Measurements from ENCODE around the gene PIGN. TPM values are rescaled to one million over a fixed set of nuclear protein-coding genes. Genes with fewer than 3 reads are reported as not detected.

Gene PIGN
- total RNA-seq, 1 experiment from 2014 or later: 30.8 TPM

DNA sequence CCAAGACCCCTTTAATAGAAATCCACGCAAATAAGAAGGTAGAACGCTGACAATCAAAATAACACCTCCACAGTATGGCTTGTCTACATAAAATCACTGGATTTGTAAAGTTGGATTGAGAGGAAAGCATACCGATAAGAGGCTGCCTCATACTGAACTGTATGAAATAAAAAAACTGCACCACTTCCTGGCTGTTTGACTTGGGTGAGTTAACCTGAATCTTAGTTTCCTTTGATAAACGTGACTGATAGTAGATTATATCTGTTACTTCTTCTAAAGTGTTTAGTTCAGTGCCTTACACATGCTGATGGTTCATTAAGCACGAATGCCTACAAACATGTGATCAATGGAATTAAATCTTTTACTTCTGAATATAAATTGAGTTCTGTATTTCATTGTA, 153.6 kb downstream of the PIGN start:
- no peak for DNase-seq (ENCODE audit: low spot score)
- in situ Hi-C loops (cut with HindIII; ENCODE audit: low sequenced_read_pairs): no loop called here

DNA sequence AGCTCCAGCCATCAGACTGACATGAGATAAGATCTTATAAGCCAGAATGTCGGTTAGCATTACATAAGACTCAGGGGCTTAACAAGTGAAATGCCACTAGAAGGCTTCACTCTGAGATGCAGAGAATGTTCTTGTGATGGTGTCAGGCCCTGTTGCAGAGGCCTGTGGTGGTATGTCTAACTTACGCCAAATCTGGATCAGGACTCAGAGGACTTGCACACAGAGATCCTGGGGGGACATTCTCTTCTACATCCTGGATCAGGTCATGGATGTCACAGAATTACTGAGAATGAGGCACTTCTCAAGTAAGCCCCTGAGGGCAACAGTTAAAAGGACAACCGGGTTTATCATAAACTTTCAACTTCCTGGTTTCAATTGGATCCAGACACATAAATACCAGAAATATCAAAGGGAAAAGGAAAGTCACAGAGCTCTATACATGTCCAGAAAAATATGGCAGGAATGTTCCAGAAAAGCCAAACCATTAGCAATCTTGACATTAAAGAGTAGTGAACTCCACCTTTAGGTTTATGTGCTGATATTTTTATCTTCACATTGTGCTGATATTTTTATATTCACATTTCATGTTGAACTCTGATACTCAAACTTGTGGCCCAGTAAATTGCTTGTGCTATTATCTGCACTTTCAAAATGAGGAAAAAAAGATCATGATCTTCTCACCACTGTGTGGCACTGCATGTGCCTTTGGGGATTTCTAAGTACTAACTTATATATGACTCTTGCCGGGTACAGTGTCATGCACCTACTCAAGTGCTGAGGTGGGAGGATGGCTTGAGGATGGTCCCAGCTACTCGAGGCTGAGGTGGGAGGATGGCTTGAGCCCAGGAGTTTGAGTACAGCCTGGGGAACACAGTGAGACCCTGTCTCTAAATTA, 156.5 kb downstream of the PIGN start:
- no peak for DNase-seq (ENCODE audit: low spot score)
- in situ Hi-C loops (cut with HindIII; ENCODE audit: low sequenced_read_pairs): no loop called here

DNA sequence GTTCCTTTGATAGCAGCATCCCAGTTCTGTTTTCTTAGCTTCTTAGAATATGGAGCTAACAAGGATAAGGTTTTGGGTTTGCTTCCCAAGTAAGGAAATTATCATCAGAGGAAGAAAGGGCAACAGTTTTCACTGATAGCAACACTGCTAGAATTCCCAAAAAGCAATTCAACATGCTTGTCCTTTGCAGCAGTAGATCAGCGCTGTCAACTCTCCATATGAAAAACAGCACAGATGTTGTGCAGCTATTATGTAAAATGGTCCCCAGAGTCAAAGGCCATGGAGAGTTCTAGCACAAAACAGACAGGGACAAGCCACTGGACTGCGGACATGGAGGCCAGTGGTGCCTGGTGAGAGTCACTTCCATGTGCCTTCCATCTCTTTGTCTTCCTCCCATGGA, 158.1 kb downstream of the PIGN start:
- in situ Hi-C loops (cut with HindIII; ENCODE audit: low sequenced_read_pairs): no loop called here
- no peak for DNase-seq (ENCODE audit: low spot score)

DNA sequence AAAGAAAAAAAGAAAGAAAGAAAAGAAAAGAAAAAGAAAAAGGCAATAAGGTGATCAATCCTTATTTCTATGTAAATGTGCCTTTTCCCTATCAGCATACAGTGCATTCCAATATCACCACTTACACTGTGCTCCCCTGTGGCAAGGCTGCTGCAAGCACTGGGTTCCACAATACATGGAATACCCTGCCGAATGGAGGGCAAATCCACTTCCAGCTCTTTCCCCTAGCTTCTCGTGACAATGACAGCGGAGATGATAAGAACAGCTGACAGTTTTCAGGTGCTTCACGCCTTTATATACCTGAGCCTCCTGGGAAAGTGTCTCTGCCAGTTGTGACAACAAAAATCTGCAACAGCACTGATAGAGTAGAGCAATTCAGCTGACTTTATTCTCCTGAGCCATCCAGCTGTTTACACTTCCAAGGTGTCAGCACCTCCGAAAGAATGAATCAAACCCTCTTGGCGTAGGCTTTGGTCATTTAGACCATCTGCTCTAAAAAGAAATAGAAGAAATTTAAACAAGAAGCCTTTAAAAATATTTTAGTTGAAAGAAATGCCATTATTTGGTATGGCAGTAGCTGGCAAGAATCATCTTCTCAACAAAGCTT, 158.8 kb downstream of the PIGN start:
- no peak for DNase-seq (ENCODE audit: low spot score)

DNA sequence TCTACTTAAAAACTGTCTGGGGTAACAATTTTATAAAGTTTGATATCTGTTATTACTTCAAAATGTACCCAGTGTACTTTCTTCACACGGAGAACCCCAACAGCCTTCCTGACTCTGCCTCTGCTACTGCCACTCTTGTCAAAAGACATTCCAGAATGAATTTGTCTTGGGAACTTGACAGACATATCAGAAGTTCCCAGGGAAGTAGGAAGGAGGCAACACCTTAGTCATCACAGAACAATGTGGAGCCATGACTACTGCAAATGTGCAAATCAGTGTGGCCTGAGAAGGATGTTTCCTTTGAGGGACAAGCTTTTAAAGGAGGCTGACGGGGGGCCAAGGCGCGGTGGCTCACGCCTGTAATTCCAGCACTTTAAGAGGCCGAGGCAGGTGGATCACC, 160.3 kb downstream of the PIGN start:
- in situ Hi-C loops (cut with HindIII; ENCODE audit: low sequenced_read_pairs): no loop called here
- DNase-seq (ENCODE audit: low spot score): no peak

More for the DNA sequence above, 158.8 kb downstream of the PIGN start:
- in situ Hi-C loops (cut with HindIII; ENCODE audit: low sequenced_read_pairs): no loop called here

DNA sequence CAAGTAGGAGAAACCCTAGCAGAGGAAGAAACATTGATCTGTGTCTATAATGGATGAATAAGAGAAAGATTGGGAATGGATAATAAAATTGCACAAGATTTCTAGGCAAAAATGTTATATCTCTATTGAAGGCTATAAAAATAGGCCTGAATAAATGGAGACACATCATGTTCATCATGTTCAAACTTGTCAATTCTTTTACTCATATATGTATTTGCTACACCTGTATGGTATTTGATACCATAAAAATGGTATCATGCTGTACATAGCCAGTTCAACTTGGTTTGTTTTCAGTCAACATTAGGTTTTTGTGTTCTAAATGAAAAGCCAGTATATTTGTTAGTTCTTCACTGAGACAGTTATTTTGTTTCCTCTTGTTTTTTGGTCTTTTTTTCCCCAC, 161.9 kb downstream of the PIGN start:
- DNase-seq (ENCODE audit: low spot score): no peak
- in situ Hi-C loops (cut with HindIII; ENCODE audit: low sequenced_read_pairs): no loop called here

DNA sequence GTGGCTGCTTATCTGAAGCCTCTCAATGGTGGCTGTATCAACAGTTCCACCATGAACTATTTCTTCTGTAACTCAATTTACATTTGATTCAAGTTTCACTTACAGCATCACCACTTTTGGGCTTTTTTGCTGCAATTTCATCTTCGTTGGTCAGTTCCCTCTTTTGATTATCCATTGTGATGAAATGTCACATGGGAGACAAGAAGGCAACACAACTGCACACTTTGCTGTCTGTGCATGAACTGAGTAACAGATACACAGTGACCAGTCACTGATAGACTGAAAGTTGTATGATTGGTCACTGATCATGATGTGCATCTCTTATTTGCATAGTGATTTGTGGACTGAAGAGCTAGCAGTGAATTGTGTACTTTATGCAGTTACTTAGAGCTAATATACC, 163.3 kb downstream of the PIGN start:
- no peak for DNase-seq (ENCODE audit: low spot score)
- in situ Hi-C loops (cut with HindIII; ENCODE audit: low sequenced_read_pairs): no loop called here

DNA sequence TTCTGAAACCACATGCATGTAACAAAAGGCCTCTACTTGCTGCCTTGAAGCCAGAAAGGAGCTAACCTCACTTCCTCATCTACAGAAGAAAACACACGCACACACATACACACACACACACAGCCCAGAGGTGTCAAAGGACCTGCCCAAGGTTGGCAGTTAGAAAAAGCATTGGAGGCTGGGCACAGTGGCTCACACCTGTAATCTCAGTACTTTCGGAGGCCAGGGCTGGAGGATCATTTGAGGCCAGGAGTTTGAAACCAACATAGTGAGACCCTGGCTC, 168.2 kb downstream of the PIGN start:
- in situ Hi-C loops (cut with HindIII; ENCODE audit: low sequenced_read_pairs): no loop called here
- DNase-seq (ENCODE audit: low spot score): no peak

DNA sequence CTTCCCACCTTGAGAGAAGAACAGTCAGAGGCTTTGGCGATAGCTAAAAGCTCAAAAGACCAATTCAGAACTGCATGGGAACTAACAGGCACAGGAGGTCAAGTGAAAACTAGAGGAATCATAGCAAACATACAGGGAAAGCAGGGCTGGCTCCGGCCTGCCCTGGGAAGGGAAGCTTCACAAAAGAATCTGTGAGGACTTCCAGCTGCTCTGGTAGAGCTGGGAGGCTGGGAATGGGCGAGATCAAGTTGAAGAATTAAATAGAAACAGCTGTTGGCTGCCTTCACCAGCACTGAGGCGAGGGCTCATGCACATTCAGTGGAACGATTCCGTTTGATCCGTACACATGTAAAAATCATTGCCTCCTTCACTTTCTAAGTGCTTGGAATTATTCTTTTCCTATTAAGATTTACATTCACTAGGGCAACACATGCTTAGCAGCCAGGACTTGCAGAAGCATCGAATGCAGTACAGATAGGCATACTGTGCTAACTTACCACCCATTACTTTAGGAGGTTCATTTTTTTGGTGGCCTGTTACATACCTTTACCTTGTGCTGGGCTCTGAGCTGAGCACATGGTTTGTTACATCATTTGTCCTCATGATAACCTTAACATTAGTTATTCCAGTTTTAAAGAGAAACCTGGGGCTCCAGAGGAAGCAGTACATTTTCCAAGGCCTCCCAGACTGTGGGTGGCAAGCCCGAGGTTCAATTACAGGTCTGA, 168.7 kb downstream of the PIGN start:
- DNase-seq (ENCODE audit: low spot score): no peak
- in situ Hi-C loops (cut with HindIII; ENCODE audit: low sequenced_read_pairs): no loop called here

DNA sequence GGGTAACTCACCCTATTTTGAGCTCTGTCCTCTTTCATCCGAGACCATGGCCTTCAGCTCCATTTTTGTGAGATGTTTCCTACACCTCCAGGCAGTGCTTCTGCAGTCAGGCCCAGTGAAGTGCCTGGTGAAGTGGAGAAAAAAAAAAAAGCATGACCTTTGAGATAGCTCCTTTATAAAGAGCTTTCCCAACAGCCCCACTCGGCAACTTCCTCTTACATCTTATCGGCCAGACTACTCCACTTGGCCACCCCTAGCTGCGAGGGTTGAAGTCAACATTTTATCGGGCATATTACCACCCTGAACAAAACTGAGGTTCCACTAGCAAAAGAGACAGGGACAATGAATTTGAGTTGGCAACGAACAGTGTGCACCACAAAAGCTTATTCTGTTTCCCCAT, 169.2 kb downstream of the PIGN start:
- DNase-seq (ENCODE audit: low spot score): no peak
- in situ Hi-C loops (cut with HindIII; ENCODE audit: low sequenced_read_pairs): no loop called here

DNA sequence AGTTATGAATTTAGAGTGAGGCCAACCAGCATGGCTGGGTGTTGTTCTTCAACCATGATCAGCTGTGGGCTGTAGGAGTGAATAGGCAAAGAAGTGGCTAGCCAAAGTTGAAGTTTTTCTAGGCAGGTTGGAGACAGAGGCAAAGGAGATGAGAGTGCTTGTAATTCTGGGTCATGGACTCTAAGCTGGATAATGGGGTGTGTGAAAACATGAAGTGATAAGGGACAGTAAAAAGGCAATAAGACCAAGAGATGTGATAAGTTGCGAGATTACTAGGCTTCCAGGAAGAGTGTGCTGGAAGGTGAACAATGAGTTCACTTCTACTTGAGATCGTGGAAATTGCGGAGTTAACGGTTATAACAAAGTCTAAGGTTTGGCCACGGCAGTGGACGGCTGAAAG, 175.4 kb downstream of the PIGN start:
- in situ Hi-C loops (cut with HindIII; ENCODE audit: low sequenced_read_pairs): no loop called here
- DNase-seq (ENCODE audit: low spot score): no peak

DNA sequence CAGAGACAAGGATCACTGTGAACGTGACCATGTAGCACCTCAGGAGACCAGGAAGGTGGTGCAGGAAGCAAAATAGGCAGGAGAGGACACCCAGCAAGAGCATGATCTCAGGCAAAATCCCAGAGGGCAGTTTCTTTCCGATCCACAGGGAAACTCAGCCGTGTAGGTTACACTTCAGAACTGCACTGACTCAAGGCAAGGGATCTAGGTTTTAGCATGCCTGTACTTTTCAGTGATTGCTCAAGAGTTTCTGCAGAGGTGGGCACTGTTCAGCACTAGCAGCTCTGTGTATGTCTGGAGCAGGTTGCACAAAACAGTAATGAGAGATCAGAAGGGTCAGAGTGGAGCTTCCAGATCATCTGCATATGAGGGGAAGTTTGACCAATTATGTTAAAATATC, 177.3 kb downstream of the PIGN start:
- in situ Hi-C loops (cut with HindIII; ENCODE audit: low sequenced_read_pairs): no loop called here
- no peak for DNase-seq (ENCODE audit: low spot score)

DNA sequence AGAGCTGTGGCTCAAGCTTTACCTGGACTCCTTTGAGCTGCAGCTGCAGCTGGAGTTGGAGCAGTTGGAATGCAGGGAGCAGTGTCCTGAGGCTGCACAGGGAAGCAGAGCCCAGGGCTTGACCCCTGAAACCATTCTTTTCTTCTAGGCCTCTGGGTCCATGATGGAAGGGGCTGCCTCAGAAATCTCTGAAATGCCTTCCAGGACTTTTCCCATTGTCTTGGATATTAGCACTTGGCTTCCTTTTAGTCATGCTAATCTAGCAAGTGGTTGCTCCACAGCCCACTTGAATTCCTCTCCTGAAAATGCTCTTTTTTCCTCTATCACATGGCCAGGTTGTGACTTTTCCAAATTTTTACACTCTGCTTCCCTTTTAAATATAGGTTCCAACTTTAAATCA, 185.5 kb downstream of the PIGN start:
- in situ Hi-C loops (cut with HindIII; ENCODE audit: low sequenced_read_pairs): no loop called here
- no peak for DNase-seq (ENCODE audit: low spot score)

DNA sequence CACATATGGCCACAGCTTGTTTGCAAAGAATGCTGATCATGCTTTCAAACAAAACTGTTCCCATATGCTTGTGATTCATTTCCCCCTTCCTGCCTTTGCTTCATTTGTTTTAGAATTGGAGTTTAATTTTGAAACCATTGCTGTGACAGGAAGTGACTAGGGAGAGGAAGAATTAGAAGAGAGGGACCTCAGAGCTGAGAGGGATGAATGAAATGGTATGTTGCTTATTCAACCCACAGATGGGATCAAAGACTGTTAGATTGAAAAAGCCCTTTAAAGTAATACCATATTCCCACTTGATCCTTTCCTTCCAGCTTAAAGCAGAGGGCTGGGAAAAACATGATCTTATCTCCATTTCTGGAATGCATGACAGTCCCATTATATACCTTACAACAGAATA, 187.9 kb downstream of the PIGN start:
- DNase-seq (ENCODE audit: low spot score): no peak
- in situ Hi-C loops (cut with HindIII; ENCODE audit: low sequenced_read_pairs): no loop called here

DNA sequence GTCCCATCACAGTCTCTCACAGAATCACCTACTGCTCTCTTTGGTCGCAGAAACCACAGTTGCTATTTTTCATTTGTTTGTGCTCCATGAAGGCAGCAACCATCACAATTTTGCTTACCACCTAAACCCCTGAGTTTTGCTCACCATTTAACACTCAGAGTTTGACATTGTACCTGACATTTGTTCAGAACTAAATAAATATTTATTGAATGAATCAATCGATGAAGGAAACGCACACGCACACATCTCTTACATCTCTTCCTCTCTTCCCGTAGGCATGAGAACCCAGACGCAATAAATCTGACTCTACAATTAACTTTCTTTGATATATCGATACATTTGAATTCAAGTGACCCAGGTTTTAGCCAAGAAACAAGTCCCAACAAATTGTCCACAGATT, 188.5 kb downstream of the PIGN start:
- in situ Hi-C loops (cut with HindIII; ENCODE audit: low sequenced_read_pairs): no loop called here
- no peak for DNase-seq (ENCODE audit: low spot score)

DNA sequence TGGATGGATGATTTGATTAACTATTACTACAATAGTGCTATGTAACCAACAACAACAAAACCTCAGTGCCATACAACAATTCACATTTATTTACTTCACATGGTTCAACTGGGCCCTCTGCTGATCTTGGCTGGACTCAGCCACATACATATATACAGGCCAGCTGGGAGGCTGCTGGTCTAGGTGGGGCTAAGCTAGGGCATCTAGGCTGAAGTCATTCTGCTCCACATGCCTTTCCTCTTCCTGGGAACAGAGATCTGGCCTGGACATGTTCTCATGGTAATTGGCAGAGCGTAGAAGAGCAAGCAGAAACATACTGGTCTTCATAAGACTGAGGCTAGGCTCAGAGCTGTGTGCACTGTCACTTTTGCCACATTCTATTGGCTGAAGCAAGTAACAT, 191.2 kb downstream of the PIGN start:
- in situ Hi-C loops (cut with HindIII; ENCODE audit: low sequenced_read_pairs): no loop called here
- DNase-seq (ENCODE audit: low spot score): no peak

DNA sequence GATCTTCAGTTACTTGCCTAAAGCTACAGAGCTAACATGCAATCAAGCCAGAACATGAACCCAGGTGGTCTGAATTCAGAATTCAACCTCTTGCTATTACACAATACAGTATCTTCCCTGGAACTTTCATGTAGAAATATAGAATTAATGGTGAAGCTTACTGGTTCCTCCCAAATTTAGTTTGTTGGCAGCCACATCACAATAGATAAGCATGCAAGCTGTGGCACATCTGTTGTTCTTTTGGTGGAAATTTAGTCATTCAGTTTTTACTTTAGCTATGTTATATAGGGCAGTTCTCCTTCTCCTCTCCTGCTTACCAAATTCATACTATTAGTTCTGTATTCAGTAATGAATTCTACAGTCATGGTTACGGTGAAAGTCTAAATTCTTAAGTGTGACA, 193.0 kb downstream of the PIGN start:
- DNase-seq (ENCODE audit: low spot score): peak; percentile 18
- in situ Hi-C loops (cut with HindIII; ENCODE audit: low sequenced_read_pairs): no loop called here

DNA sequence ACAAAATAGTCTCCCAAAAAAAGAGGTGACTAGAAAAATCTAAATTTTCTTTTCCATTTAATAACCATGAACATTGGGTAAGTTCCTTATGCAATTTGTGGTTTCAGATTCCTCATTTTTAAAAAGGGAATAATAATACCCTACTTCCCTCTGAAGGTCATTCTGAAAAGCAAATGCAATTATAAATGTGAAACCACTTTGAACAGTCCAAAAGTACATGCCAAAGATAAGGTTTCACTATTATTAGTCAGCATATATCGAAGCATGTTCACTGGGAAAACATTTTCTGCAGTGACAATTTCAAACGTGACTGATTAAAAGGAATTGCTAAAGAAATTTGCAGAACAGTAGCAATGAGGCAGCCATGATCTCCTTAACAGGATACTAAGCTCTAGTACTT, 193.9 kb downstream of the PIGN start:
- in situ Hi-C loops (cut with HindIII; ENCODE audit: low sequenced_read_pairs): no loop called here
- DNase-seq (ENCODE audit: low spot score): no peak

DNA sequence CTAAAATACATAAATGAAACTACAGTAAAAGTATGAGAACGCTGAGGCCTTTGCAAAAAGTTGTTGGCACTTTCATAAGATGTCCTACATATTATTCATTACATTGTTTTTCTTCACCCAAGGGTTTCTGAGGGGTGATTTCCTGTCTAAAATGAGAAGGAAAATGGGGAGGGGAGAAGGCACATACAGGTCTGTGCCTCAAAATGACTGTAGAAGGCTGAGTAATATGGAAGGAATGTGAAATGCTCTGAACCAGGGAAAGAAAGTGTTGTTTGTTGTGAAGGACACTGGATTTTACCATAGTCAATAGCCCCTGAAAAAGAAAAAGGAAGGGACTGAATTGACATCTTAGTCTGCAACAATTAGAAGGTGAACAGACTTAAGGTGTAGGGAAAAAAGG, 194.6 kb downstream of the PIGN start:
- in situ Hi-C loops (cut with HindIII; ENCODE audit: low sequenced_read_pairs): no loop called here

DNA sequence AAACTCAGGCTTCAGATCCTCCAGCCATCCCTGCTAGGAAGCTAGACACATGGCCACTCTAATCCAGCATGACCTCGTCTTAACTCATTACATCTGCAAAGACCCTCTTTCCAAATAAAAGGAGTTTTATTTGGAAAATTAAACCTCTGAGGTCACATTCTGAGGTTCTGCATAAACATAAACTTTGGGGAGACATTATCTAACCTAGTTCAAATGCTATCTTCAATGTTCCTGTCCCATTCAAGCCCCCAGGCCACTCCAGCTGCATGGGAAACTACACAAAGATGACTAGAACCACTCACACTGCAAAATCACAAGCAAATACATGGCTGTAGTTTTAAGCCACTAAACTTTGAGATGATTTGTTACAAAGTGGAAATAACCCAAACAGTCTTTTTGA, 195.0 kb downstream of the PIGN start:
- DNase-seq (ENCODE audit: low spot score): no peak
- in situ Hi-C loops (cut with HindIII; ENCODE audit: low sequenced_read_pairs): no loop called here

More for the DNA sequence above, 194.6 kb downstream of the PIGN start:
- no peak for DNase-seq (ENCODE audit: low spot score)

DNA sequence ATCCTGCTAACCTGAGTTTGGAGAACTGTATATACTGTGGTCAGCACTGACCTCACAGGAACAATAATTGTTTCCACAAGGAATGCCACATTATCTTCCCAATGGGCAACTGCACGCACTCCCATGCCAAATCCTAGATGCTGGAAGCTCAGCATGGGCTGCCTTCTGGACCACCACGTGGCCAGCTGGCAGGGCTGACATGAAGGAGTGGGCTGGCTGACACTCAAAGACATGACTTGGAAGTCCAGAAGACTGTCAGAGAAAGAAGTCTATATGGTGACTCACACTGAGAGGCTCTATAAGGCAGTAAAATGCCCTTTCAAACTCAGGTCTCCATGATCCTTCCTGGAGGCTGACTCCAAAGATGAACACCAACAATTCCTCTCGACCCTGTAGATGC, 195.7 kb downstream of the PIGN start:
- peak; percentile 84 for DNase-seq (ENCODE audit: low spot score)
- in situ Hi-C loops (cut with HindIII; ENCODE audit: low sequenced_read_pairs): no loop called here
